CD4-positive, alpha-beta T cell treated with Interferon gamma for 1 hour (primary cell): ENCODE results near the gene CIAO2B.
"Not testable (repeated sequence)": the region's sequence is repeated elsewhere in the genome, so short reads cannot be mapped to it uniquely, and the experiment has no call there.

Experiments
- DNase-seq: peaks from one replicate; pipeline ENCODE4 v3.0.0-alpha.2; 2020

Gene CIAO2B

DNA sequence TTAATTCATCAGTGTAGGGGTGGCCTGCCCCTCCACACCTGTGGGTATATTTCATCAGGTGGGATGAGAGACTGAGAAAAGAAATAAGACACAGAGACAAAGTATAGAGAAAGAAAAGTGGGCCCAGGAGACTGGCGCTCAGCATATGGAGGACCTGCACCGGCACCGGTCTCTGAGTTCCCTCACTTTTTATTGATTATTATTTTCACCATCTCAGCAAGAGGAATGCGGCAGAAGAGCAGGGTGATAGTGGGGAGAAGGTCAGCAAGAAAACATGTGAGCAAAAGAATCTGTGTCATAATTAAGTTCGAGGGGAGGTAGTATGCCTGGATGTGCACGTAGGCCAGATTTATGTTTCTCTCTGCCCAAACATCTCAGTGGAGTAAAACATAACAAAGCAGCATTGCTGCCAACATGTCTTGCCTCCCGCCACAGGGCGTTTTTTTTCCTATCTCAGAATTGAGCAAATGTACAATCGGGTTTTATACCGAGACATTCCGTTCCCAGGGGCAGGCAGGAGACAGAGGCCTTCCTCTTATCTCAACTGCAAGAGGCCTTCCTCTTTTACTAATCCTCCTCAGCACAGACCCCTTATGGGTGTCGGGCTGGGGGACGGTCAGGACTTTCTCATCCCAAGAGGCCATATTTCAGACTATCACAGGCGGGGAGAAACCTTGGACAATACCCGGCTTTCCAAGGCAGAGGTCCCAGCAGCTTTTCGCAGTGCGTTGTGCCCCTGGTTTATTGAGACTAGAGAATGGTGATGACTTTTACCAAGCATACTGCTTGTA, 21.4 kb upstream of the CIAO2B start:
- DNase-seq, result not testable (repeated sequence)

DNA sequence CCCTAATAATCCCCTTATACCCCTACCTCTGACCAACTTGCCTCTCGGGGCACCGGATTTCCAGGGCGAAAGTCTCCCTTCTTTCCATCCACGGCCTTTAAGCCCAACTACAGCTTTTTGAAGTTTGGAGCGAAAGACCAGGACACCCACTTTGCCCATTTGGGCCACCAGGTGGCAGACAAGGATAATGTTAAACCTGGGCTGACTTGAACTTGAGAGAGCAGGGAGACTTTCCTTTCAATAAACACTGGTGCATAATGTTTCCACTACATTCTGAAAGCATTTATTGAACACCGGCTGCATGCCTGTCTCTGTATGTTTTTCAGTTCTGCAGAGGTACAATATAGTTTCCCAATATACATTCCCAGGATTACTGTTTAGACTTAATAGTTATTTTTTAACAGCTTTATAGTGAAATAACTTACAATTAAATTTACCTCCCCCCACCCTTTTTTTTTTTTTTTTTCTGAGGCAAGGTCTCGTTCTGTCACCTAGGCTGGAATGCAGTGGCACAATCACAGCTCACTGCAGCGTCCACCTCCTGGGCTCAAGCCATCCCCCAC, 20.0 kb upstream of the CIAO2B start:
- peak; percentile 63 for DNase-seq

DNA sequence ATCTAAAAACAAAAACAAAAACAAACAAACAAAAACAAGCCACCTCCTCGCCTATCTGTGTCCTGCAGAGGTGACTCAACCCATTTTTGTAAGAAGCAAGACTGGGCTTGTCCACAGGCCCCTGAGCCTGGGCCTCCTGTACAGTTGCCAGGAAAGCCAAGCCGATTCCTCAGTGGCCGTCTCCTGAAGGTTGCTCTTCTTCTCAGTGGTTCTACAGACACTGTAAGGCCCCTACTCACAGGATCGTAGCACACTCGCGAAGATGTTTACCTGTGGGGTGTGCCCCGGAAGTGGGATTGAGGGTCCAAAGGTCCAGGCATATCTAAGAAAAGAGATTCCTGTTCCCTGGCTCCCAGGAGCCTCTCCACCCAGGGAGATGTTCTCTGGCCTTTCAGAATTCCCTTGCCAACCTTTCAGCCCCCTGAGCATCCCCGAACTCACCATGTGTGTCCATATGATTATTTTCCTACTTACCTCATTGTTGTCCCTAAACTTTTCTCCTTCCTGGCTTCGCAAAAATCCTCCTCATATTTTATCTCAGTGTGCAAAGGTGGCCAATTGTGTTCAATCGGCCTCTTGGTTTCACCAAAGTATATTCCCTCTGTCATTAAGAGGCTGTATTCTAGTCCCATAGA, 19.4 kb upstream of the CIAO2B start:
- DNase-seq, result no peak

DNA sequence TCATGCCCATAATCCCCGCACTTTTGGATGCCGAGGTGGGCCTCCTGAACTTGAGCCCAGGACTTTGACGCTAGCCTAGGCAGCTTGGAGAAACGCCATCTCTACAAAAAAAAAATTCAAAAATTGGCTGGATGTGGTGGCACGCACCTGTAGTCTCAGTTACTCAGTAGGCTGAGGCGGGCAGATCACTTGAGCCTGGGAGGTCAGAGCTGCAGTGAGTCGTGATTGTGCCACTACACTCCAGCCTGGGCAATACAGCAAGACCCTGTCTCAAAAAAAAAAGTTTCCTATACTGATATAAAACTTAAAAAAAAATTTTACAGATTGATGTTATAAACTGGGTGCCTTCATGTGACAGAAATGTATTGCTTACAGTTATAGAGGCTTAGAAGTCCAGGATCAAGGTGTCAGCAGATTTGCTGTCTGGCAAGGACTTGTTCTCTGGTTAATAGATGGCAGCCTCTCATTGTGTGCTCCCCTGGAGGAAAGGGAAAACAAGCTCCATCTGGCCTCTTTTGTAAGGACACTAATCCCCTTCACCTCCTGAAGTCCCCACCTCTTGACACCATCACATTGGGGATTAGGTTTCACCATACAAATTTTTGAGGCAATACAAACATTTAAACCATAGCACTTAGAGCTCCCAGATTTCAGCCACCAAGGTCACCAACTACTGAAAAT, 18.4 kb upstream of the CIAO2B start:
- no peak for DNase-seq

DNA sequence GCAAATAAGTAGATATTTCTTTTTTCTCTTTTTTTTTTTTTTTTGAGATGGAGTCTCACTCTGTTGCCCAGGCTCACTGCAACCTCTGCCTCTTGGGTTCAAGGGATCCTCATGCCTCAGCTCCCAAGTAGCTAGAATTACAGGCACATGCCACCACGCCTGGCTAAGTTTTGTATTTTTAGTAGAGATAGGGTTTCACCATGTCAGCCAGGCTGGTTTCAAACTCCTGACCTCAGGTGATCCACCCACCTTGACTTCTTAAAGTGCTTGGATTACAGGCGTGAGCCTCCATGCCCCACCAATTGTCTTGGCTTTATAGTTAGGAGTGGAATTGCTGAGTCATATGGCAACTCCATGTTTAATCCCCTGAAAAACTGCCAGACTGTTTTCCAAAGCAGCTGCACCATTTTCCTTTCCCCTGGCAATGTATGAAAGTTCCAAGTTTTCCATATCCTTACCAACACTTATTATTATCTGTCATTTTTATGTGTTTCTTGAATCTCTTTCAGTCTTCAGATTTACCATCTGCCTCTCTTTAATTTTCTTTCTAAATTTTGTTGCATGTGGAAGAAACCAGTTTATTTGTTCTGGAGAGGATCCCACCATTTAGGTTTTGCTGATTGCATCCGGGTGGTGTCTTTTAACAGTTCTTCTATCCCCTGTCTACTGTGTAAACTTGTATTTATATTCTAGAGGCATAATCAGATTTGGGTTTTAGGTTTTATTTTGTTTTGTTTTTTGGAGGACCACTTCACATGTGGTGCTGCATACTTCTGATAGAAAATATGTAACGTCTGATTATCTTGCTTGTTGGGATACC, 17.0 kb upstream of the CIAO2B start:
- no peak for DNase-seq

DNA sequence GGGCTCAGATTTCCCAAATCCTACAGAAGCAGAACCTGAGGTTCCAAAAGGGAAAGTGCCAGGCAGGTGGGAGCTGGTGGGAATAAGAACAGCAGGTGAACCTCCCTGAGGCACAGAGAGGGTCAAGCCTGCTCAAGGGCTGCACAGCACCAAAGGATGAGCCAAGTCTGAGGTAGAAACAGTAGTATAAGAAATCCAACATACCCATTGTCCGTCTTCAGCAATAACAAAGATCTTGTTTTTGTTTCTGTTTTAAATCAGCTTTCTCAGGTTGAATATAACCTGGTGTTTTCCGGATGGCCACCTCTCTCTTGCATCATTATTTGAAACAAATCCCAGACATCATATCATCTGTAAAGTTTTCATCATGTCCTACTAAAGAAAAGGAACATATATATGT, 16.2 kb upstream of the CIAO2B start:
- DNase-seq, result no peak

DNA sequence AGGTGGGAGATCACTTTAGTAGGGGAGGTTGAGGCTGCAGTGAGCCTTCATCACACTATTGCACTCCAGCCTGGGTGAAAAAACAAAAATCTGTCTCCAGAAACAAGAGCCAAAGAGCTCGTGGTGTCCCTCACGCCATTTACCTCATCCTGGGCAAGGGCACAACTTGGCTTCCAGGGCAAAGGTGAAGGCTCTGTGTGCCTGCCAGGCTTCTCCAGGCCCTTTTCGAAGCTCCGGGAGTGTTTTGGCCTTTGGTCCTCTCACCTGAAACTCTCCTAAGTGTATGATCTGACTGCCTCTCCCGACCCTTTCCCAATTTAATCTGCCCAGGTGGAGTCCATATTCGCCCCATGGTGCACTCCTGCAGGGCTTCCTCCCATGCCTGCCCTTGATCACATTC, 15.3 kb upstream of the CIAO2B start:
- DNase-seq, result no peak

DNA sequence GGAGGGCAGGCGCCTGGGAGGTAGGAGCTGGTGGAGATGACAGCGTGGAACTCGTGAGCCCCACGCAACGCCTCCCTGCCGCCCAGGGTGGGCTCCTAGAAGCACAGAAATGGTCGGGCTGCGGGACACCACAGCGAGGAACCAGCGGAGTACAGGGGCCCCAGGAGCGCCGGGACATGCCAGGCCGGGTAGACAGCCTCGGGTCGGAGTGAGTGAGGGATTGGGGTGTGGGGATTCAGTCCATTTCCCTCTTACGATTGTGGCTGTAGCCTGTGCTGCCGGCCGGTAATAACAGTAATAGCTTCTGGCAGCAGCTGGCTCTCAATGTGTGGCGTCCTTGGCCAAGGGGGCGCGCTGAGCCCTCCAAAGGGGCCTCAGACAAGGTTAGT, 14.6 kb upstream of the CIAO2B start:
- DNase-seq, result no peak

DNA sequence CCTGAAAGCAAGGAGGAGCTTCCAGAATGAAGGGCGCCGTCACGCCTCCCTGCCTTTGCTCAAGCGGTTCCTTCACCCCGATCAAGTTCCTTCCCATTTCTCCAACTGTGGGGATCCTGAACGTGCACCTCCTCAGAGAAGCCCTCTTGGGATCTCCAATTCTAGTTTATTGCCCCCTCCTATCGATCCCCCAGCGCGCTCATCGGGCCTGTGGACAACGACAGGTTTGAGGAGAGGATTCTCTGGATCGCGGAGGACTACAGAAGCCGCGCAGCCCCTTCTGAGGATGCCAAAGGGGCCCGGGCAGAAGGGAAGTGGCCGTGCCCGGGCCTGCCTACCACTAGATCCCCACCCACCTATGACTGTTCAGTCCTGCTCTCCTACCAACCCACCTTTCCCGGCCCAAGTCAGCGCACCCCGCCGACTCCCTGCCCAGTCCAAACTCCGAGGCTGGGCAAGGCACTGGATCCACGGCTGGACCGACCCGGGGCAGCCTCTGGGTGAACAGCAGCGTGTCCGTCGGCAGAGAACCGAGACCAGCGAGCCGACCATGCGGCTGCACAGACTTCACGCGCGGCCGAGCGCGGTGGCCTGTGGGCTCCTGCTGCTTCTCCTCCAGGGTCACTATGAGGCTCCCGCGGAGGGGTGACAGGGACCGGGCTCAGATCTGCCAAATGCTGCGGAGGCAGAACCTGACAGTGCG, 14.1 kb upstream of the CIAO2B start:
- no peak for DNase-seq

DNA sequence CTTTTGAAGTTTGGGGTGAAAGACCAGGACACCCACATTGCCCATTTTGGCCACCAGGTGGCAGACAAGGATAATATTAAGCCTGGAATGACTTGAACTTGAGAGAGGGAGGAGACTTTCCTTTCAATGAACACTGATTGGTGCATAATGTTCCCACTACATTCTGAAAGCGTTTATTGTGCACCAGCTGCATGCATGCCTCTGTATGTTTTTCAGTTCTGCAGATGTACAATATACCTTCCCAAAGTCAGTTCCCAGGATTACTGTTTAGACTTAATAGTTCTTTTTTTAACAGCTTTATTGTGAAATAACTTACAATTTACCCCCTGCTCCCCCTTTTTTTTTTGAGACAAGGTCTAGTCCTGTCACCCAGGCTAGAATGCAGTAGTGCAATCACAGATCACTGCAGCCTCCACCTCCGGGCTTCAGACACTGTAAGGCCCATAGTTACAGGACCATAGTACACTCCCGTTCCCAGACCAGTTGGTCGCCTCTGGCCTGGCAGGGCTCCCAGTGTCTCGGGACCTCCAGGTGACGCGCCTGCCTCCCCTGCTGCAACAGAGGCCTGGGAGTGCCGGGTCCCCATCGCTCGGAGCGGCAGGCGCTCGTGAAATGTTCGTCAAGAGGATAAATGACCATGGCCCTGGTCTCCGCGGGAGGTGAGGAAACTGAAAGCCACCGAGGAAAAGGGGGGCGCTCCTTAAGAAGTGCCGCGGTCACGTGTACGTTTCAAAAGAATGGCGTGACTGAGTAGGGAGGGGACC, 13.3 kb upstream of the CIAO2B start:
- DNase-seq, result peak; percentile 76

DNA sequence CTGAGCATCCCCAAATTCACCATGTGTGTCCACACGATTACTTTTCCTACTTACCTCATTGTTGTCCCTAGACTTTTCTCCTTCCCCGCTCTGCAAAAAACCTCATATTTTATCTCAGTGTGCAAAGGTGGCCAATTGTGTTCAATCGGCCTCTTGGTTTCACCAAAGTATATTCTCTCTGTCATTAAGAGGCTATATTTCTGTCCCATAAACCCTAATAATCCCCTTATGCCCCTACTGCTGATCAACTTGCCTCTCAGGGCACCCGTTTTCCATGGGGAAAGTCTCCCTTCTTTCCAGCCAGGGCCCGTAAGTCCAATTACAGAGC, 12.7 kb upstream of the CIAO2B start:
- DNase-seq, result no peak

DNA sequence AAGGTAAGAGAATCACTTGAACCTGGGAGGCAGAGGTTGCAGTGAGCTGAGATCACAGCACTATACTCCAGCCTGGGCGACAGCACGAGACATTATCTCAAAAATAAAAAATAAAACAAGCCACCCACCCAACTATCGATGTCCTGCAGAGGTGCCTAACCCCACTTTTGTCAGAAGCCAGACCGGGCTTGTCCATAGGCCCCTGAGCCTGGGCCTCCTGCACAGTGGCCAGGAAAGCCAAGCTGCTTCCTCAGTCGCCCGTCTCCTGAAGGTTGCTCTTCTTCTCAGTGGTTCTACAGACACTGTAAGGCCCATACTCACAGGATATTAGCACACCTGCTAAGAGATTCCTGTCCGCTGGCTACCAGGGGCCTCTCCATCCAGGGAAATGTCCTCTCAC, 12.3 kb upstream of the CIAO2B start:
- DNase-seq, result no peak

DNA sequence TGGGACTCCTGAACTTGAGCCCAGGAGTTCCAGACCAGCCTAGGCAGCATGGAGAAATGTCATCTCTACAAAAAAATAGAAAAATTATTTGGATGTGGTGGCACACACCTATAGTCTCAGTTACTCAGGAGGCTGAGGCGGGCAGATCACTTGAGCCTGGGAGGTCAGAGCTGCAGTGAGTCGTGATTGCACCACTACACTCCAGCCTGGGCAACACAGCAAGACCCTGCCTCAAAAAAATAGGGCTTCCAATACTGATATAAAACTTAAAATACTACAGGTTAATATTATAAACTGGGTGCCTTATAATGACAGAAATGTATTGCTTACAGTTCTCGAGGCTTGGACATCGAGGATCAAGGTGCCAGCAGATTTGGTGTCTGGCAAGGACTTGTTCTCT, 11.7 kb upstream of the CIAO2B start:
- DNase-seq, result no peak

DNA sequence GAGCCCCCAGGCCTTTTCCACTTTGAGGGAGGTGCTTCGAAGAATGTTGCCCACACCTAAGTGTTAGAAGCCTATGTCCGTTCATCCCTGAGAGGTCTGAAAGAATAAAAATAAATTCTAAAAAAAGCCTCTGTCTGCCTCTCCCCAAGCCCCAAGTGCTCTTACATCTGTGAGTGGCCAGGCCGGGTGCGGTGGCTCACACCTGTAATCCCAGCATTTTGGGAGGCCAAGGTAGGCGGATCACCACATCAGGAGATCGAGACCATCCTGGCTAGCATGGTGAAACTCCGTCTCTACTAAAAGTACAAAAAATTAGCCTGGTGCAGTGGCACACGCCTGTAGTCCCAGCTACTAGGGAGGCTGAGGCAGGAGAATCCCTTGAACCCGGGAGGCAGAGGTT, 10.8 kb upstream of the CIAO2B start:
- DNase-seq, result not testable (repeated sequence)

DNA sequence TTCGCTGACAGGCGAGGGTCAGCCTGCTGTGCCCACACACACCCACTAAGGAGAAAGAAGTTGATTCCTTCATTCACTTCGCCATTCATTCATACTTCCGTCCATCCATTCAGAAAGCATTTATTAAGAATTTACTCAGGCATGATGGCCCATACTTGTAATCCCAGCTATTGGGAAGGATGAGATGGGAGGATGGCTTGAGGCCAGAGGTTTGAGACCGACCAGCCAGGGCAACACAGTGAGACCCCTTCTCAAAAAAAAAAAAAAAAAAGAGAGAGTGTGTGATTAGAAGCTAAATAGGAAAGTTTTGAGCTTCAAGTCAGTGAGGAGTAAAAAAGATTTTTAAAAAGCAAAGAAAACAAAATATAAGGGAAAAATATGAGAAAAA, 9.8 kb upstream of the CIAO2B start:
- DNase-seq, result no peak

DNA sequence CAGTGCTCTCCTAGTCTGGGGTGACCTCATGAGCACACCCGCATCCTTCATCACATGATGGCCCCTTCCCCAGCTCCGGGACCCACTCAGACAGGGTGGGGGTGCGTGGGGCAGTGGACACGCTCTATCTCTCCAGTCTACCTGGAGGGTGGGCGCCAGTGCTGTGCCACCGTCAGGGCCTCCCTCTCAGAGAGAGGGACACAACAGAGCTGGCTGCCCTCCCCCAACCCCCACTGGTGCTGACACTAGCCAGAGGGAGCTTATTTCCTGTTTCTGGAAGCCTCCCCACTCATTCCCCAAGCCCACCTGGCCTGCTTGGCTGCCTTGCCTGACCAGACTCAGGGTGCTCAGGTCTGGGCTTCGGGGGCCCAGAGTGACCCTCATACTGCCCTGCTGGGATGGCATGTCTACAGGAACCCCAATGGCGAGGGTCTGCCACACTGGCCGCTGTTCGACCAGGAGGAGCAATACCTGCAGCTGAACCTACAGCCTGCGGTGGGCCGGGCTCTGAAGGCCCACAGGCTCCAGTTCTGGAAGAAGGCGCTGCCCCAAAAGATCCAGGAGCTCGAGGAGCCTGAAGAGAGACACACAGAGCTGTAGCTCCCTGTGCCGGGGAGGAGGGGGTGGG, 9.3 kb upstream of the CIAO2B start:
- no peak for DNase-seq

DNA sequence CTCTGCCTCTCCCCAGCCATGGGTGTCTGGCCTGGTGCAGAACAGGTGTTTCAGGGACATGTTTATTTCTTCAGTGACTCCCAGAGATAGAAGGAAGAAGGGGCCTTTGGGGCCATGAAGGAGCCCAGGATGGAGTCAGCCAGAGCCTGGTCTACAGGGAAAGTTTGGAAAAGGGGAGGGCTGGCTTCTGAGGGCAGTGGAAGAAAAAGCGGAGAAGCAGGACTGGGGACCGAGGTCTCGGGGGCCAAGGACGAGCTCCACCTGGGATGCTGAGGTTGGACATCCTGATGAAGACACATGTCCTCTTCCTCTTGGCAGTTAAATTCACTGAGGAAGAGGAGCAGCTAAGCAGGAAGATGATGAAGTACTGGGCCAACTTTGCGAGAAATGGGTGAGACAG, 8.8 kb upstream of the CIAO2B start:
- no peak for DNase-seq

DNA sequence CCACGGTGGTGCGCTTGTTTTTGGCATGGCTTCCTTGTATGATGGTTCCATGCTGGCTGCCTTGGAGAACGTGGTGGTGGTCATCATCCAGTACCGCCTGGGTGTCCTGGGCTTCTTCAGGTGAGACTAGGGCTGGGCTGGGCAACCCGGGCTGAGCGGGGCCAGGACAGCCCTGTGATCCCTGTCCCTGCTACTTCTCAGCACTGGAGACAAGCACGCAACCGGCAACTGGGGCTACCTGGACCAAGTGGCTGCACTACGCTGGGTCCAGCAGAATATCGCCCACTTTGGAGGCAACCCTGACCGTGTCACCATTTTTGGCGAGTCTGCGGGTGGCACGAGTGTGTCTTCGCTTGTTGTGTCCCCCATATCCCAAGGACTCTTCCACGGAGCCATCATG, 6.0 kb upstream of the CIAO2B start:
- DNase-seq, result no peak

DNA sequence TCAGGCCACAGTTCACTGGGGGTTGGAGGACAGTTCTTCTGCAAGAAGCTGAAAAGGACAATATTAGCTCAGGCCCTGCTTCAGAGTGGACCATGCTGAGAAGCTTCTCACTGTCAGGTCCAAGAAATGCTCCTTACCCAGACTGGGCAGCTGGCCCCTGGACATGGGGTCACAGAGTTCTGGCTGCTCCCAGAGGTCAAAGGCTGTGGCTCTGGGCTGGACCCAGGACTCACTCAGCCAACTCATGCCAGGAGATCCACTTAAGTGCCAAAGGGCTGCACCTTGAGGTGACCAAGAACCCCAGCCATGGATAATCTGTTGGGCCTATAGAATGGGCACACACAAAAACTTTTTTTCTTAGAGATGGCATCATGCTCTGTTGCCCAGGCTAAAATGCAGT, 5.2 kb upstream of the CIAO2B start:
- DNase-seq, result no peak

DNA sequence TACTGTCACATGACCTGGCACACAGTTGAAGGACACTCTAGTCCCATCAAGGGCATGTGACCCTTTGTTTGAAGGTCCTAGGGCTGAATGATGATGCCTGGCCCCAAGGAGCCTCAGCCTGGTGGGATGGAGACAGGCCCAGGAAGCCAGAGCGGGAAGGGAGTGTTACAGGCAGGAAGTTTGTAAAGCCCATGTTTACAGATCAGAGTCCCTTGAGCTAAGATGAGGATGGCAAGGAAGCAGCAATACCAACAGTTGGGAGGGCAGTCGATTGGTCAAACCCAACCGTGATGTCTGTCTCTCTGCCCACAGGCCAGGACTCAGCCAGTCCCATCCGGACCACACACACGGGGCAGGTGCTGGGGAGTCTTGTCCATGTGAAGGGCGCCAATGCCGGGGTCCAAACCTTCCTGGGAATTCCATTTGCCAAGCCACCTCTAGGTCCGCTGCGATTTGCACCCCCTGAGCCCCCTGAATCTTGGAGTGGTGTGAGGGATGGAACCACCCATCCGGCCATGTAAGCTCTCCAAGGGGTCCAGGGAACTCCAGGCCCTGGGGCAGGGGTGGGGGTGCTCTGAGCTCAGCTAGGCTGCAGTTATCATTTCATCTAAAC, 3.6 kb upstream of the CIAO2B start:
- no peak for DNase-seq
